Vein endothelial cell (primary cell): ENCODE results near the gene CDH18. TPM values are rescaled to one million over a fixed set of nuclear protein-coding genes. Genes with fewer than 3 reads are reported as not detected.

Source experiments
- total RNA-seq: library from RNA; depleted of rRNA; stranded (reverse); fragments of >200 nt; gene quantifications from 2 replicates; pipeline ENCODE4 v1.2.3, GENCODE V29; 2012

CDH18 gene
- 0.10 TPM in 1 of 2 replicates, not detected in the other for total RNA-seq

DNA sequence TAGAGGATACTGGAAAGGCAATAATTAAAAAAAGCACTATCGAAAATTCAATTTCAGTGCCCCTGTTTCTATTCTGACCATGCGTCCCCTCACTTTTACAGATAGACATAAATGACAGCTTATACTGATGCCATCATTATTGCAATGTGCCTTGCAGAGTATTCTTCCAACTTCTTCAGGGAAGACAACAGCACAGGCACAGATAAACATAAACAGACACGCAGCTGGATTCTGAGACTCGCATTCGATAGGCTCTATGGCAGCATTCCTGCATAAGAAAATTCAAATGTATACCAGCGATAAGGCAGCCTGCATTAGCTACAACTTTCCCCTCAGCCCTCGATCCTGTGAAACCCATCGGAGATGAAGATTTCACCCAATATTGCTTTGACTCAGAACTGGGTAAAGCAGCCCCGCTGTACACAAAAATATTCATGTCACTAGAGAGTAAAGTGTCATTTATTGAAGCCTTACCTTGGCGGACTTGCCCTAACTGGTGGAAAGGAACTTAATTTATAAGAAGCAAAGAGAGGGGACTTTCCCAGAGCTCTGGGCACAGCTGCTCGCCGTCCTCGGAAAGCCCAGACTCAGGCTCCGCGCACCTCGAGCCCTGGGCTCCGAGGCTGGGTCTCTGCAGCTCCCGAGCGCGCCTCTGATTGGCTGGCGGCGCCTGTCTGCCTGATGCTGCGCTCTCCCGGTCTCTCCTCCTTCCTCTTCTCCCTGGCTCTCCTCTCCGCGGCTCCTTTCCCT lies at the start of gene CDH18:
TSS of gene CDH18 (minus strand) at position 589 of the 750 bp plus-strand sequence. CDS start 149,214 bp downstream, outside the sequence.

